Heart left ventricle (tissue), 16 donors: ENCODE data around the gene OCIAD1. TPM values are rescaled to one million over a fixed set of nuclear protein-coding genes. Genes with fewer than 3 reads are reported as not detected.

ENCODE experiments used
- ATAC-seq, 4 donors: fragments of 200-7000 bp; cut with Tn5 transposase; one replicate each; pipeline ENCODE4 v1.9.1; 2020 to 2022; ENCODE audit warnings: moderate library complexity in 4 of 4, mild to moderate bottlenecking in 3 of 4, moderate number of reproducible peaks in 1 of 4
- DNase-seq, 5 donors: peaks; one replicate each; pipeline ENCODE4 v3.0.0-alpha.2; 2020
- H3K27ac ChIP-seq, 12 donors: fragments of 200-600 bp; sonication (generic) in 4 of 12; one replicate each; pipeline versions ENCODE4 v1.5.0 to v1.8.0; 2016 to 2022; ENCODE audit warnings: mild to moderate bottlenecking in 2 of 12
- H3K27me3 ChIP-seq, 9 donors: fragments of 200-600 bp; sonication (generic) in 2 of 9; one replicate each; pipeline versions ENCODE4 v1.5.1 to v1.8.0; 2016 to 2022; ENCODE audit warnings: mild to moderate bottlenecking in 3 of 9
- H3K36me3 ChIP-seq, 9 donors: fragments of 200-600 bp; sonication (generic) in 2 of 9; one replicate each; pipeline versions ENCODE4 v1.5.0 to v1.8.0; 2018 to 2022; ENCODE audit warnings: mild to moderate bottlenecking in 2 of 9
- H3K4me1 ChIP-seq, 12 donors: fragments of 200-600 bp; sonication (generic) in 4 of 12; one replicate each; pipeline versions ENCODE4 v1.5.0 to v1.8.0; 2016 to 2022; ENCODE audit warnings: mild to moderate bottlenecking in 3 of 12
- H3K4me3 ChIP-seq, 12 donors: fragments of 200-600 bp; sonication (generic) in 4 of 12; one replicate each; pipeline versions ENCODE4 v1.5.0 to v1.8.0; 2017 to 2022; ENCODE audit warnings: mild to moderate bottlenecking in 9 of 12, moderate library complexity in 4 of 12
- H3K9me3 ChIP-seq, 12 donors: fragments of 200-600 bp; sonication (generic) in 4 of 12; one replicate each; pipeline versions ENCODE4 v1.5.0 to v1.8.0; 2016 to 2022; ENCODE audit warnings: mild to moderate bottlenecking in 1 of 12
- CTCF ChIP-seq, 12 donors: fragments of 200-600 bp; sonication (generic) in 4 of 12; IDR thresholded peaks; one replicate each; pipeline versions ENCODE4 v1.5.0 to v1.8.0; 2018 to 2022; ENCODE audit warnings: antibody characterized with exemption in 12 of 12, mild to moderate bottlenecking in 5 of 12
- POLR2A ChIP-seq, 2 donors: fragments of 450-650 bp; IDR thresholded peaks; one replicate each; pipeline ENCODE4 v1.6.1; 2017; ENCODE audit warnings: antibody characterized with exemption in 2 of 2, mild to moderate bottlenecking in 2 of 2, moderate library complexity in 2 of 2
- WGBS, 4 donors: extraction: QIAGEN DNeasy Blood & Tissue Kit in 2 of 4; methylation state at CpG; one replicate each; pipeline versions ENCODE4 v1.1.5 to v1.1.7; 2013 to 2018; 5-methylcytosine and 5-hydroxymethylcytosine counted together
- intact Hi-C, 10 donors: fragments of 100-400 bp; cut with DNase I; formaldehyde crosslinking; loops; one replicate each; pipeline versions ENCODE4 v1.11.1 to v1.14.2; 2022
- polyA plus RNA-seq, 2 donors: library from polyadenylated mRNA; stranded (reverse); fragments of 200-250 nt; gene quantifications; one replicate each; pipeline ENCODE4 v1.2.3, GENCODE V29; 2013
- total RNA-seq, 9 donors: library from RNA; depleted of rRNA in 2 of 9; stranded (reverse); fragments of >200 nt in 2 of 9; fragmentation: NEBNext Ultra II Directional in 3 of 9; extraction: Animal tissue kit (Norgen Biotek cat#: 25700) in 3 of 9; gene quantifications; one replicate each; pipeline versions ENCODE4 v1.1.0 to v1.2.4, GENCODE V29; 2016 to 2023
- donor health status: ischemic (EF 13 %, LVEDD 7.1; RV severe dilation, severe dysfunction).
- donor health status: healthy with polysubstance abuse.
- donor health status: DM: no; HTN: yes; CAD: no.
- donor health status: DM: no; HTN: no; CAD: no.
- donor health status: ischemic (EF 25% LVEDD 6.9; RV normal size, moderate dysfunction).
- donor health status: ischemic (EF 25% LVEDD 5.7; RV mildly dilated, moderate dysfunction).
- donor health status: healthy.
- donor health status: DM: yes; HTN: yes; CAD: no.
- donor health status: ischemic (EF 35%, LVEDD 5.7; RV mildly dilated, moderate dysfunction).
- donor health status: nonischemic (EF 11% LVEDD 7.7; RV severe dilation, severe dysfunction).
- donor health status: DM: yes; HTN: yes; CAD: no.
- donor health status: PGD.
- donor health status: ischemic (EF 29% LVEDD 5.4; RV normal size, mild dysfunction).
- donor health status: nonischemic (EF 23%, LVEDD 6.1; RV moderate dilation, normal function).

The OCIAD1 gene
- total and polyA plus RNA-seq, 11 donors: 102 to 175 (median 133) TPM

- peak overlapping the region in 10 of 12 donors; percentile 1 to 73 (median 56) for H3K27ac ChIP-seq
- H3K27me3 ChIP-seq: no peaks in the 10 kb centered on the region
- intact Hi-C loops: no loop called here
- DNase-seq (no peak), ATAC-seq (no peak)
- H3K36me3 ChIP-seq: no peaks in the 10 kb centered on the region
- H3K9me3 ChIP-seq: no peaks in the 10 kb centered on the region
- 53 to 63% (median 58%) methylated on average over 3 of the region's 3 CpGs for WGBS, 4 donors
- TF ChIP-seq POLR2A (IDR thresholded peaks at IDR 0.05) (no peak), CTCF (IDR thresholded peaks at IDR 0.05) (no peak)
- H3K4me3 ChIP-seq: no peak overlapping the region
- peaks cover 0 to 41% (median 19%) of the 10 kb centered on the region in 12 donors for H3K4me1 ChIP-seq
These were observed 29.7 kb upstream of the OCIAD1 start for GRCh38 chr4:48801016-48801715.

GRCh38 chr4:48804584-48805301 is 26.1 kb upstream of the OCIAD1 start:
- no peaks in the 10 kb centered on the region for H3K9me3 ChIP-seq
- H3K4me3 ChIP-seq: no peak overlapping the region
- DNase-seq (no peak), ATAC-seq (no peak)
- peak overlapping the region in 4 of 12 donors; percentile 6 to 32 (median 17) for H3K27ac ChIP-seq
- H3K36me3 ChIP-seq: no peaks in the 10 kb centered on the region
- TF ChIP-seq CTCF (IDR thresholded peaks at IDR 0.05) (no peak), POLR2A (IDR thresholded peaks at IDR 0.05) (no peak)
- H3K27me3 ChIP-seq: no peaks in the 10 kb centered on the region
- WGBS, 4 donors: 55 to 75% (median 70%) methylated on average over 8 of the region's 8 CpGs
- peaks cover 0 to 41% (median 19%) of the 10 kb centered on the region in 12 donors for H3K4me1 ChIP-seq
- intact Hi-C loops: no loop called here

GRCh38 chr4:48812866-48813265 is 18.0 kb upstream of the OCIAD1 start:
- ATAC-seq: no peak
- H3K36me3 ChIP-seq: no peaks in the 10 kb centered on the region

More at GRCh38 chr4:48812866-48813265, 18.0 kb upstream of the OCIAD1 start:
- Histone ChIP-seq H3K27ac (peak overlapping the region in 1 of 12 donors; percentile 24), H3K9me3 (no peaks in the 10 kb centered on the region), H3K4me1 (no peaks in the 10 kb centered on the region), H3K27me3 (peaks cover 0 to 10% (median 0%) of the 10 kb centered on the region in 9 donors), H3K4me3 (no peak overlapping the region)
- no peak for TF ChIP-seq CTCF (IDR thresholded peaks at IDR 0.05)
- TF ChIP-seq POLR2A (IDR thresholded peaks at IDR 0.05): no peak
- 74 to 77% (median 76%) methylated on average over 6 of the region's 6 CpGs for WGBS, 4 donors
- intact Hi-C loops: no loop called here
- no peak for DNase-seq
